IMR-90 (cell line): Measurements from ENCODE around the gene IFI27L2.

Source experiments
- BHLHE40 ChIP-seq: fragments of 150-350 bp; IDR thresholded peaks from 2 replicates; pipeline ENCODE4 v1.6.1; 2016; ENCODE audit warnings: mild to moderate bottlenecking, low read depth, low read length
- CEBPB ChIP-seq: IDR thresholded peaks from 2 replicates; pipeline ENCODE4 v1.6.1; 2012; ENCODE audit warnings: low read depth, low read length, improper control_type of control experiment
- CHD1 ChIP-seq: IDR thresholded peaks from 2 replicates; pipeline ENCODE4 v1.6.1; 2012; ENCODE audit warnings: low read depth, low read length, improper control_type of control experiment
- POLR2A ChIP-seq: IDR thresholded peaks from 2 replicates; pipeline ENCODE4 v1.6.1; 2012; ENCODE audit warnings: mild to moderate bottlenecking, low read depth, low read length
- RAD21 ChIP-seq: IDR thresholded peaks from 2 replicates; pipeline ENCODE4 v1.6.1; 2012; ENCODE audit warnings: low read length, improper control_type of control experiment
- RFX5 ChIP-seq: IDR thresholded peaks from 2 replicates; pipeline ENCODE4 v1.8.0; 2012; ENCODE audit warnings: low read depth, mild to moderate bottlenecking, low read length, moderate library complexity
- SMC3 ChIP-seq: fragments of 150-350 bp; IDR thresholded peaks from 2 replicates; pipeline ENCODE4 v1.6.1; 2016; ENCODE audit warnings: low read depth, mild to moderate bottlenecking, antibody characterized with exemption, low read length, moderate library complexity
- TF ChIP-seq, protein P1 (sequence below): conservative IDR thresholded peaks from 2 replicates; pipeline ENCODE4 v1.5.1; 2012; ENCODE audit warnings: mild to moderate bottlenecking, low read depth, low read length, improper control_type of control experiment
- TF ChIP-seq, protein P2 (sequence below): fragments of 150-350 bp; IDR thresholded peaks from 2 replicates; pipeline ENCODE4 v1.6.1; 2017; ENCODE audit warnings: mild to moderate bottlenecking, antibody characterized with exemption, low read length, low read depth

DNA sequence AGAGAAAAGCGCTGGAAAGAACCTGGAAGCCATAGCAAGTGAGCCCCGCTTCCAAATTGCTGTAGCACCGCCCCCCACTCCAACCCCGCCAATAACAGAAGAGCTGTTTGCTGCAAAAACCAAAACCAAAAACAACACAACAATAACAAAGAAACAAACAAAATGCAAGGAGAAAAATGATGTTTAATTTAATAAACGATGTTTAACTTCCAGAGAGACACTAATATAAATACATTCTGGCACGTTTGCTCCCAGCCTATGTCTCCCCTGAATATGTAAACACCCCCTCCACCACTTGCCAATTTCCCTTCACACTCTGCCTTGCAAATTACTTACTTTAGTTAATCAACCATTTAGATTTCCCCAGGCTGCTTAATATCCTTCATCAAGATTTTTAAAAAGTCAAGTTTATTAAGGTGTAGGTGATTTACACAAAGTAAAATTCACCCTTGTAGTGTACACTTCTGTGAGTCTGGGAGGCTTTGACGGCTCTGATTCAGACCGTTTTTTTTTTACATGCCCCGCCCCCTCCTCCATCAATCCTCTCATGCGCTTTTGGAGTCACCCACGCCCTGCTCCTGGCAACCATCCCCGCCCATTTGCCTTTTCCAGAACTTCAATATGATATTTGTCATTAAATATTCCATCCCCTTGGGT is 482 bp upstream of the IFI27L2 start:
- TF ChIP-seq POLR2A (no peak), SMC3 (no peak), RAD21 (no peak), CEBPB (no peak), CHD1 (no peak), BHLHE40 (no peak), RFX5 (no peak)
- TF ChIP-seq, protein P1, sequence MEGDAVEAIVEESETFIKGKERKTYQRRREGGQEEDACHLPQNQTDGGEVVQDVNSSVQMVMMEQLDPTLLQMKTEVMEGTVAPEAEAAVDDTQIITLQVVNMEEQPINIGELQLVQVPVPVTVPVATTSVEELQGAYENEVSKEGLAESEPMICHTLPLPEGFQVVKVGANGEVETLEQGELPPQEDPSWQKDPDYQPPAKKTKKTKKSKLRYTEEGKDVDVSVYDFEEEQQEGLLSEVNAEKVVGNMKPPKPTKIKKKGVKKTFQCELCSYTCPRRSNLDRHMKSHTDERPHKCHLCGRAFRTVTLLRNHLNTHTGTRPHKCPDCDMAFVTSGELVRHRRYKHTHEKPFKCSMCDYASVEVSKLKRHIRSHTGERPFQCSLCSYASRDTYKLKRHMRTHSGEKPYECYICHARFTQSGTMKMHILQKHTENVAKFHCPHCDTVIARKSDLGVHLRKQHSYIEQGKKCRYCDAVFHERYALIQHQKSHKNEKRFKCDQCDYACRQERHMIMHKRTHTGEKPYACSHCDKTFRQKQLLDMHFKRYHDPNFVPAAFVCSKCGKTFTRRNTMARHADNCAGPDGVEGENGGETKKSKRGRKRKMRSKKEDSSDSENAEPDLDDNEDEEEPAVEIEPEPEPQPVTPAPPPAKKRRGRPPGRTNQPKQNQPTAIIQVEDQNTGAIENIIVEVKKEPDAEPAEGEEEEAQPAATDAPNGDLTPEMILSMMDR = no peak
- TF ChIP-seq, protein P2, sequence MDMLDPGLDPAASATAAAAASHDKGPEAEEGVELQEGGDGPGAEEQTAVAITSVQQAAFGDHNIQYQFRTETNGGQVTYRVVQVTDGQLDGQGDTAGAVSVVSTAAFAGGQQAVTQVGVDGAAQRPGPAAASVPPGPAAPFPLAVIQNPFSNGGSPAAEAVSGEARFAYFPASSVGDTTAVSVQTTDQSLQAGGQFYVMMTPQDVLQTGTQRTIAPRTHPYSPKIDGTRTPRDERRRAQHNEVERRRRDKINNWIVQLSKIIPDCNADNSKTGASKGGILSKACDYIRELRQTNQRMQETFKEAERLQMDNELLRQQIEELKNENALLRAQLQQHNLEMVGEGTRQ = no peak
